ENCODE measurements around the gene KYAT1. TPM values are rescaled to one million over a fixed set of nuclear protein-coding genes. Genes with fewer than 3 reads are reported as not detected.

The KYAT1 gene
- total RNA-seq, 4 donors from 2014 or later: 1.6 to 3.5 TPM; not detected in 2

DNA sequence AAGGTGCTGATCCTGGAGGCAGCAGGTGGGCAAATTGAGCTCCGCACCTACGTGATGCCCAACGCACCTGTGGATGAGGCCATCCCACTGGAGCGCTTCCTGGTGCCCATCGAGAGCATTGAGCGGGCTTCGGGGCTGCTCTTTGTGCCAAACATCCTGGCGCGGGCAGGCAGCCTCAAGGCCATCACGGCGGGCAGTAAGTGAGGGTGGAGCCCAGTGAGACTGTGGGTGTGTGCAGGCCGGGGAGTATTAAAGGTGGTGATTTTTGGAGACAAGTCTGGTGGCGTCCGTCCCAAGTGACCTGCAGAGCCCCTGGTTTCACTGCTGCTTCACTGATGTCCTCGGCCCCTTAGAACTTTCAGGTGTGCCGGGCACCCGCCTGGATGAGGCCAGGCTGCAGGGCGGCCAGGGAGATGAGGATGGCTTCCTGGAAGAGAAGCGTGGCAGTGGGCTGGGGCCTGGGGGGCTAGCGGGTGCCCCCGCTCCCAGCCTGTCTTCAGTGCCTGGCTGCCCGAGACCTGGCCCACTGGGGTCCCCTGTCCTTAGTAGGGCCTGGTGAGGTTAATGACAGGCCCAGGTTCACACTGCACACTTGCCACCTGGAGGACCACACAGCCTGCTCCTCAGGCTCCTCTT, 59.2 kb downstream of the KYAT1 start:
- intact Hi-C loops (cut with DNase I; ENCODE audit: low total_unique reads): no loop called here
- peaks cover 10 to 18% (median 16%) of the 10 kb centered on the region in 4 donors for H3K4me1 ChIP-seq
- H3K4me3 ChIP-seq: no peak overlapping the region
- no peaks in the 10 kb centered on the region for H3K27me3 ChIP-seq
- H3K27ac ChIP-seq: no peak overlapping the region
- TF ChIP-seq POLR2AphosphoS5 (IDR thresholded peaks at IDR 0.05) (no peak), EP300 (IDR thresholded peaks at IDR 0.05; ENCODE audit: low read depth) (no peak), CTCF (IDR thresholded peaks at IDR 0.05) (no peak), POLR2A (IDR thresholded peaks at IDR 0.05) (no peak)
- H3K36me3 ChIP-seq: no peaks in the 10 kb centered on the region
- WGBS, 2 donors (ENCODE audit: low coverage in 1 of 2): 87% methylated on average over 18 of the region's 22 CpGs; no CpG with 5 or more reads in 1 of the 2 donors
- in situ Hi-C loops (cut with MboI; ENCODE audit: low pct_ligation_motif_present in 1 of 4, low pct_unique_long_range_greater_than_20kb in 1 of 4, low sequenced_read_pairs in 3 of 4): no loop called here
- no peaks in the 10 kb centered on the region for H3K9me3 ChIP-seq
- no peak for DNase-seq

DNA sequence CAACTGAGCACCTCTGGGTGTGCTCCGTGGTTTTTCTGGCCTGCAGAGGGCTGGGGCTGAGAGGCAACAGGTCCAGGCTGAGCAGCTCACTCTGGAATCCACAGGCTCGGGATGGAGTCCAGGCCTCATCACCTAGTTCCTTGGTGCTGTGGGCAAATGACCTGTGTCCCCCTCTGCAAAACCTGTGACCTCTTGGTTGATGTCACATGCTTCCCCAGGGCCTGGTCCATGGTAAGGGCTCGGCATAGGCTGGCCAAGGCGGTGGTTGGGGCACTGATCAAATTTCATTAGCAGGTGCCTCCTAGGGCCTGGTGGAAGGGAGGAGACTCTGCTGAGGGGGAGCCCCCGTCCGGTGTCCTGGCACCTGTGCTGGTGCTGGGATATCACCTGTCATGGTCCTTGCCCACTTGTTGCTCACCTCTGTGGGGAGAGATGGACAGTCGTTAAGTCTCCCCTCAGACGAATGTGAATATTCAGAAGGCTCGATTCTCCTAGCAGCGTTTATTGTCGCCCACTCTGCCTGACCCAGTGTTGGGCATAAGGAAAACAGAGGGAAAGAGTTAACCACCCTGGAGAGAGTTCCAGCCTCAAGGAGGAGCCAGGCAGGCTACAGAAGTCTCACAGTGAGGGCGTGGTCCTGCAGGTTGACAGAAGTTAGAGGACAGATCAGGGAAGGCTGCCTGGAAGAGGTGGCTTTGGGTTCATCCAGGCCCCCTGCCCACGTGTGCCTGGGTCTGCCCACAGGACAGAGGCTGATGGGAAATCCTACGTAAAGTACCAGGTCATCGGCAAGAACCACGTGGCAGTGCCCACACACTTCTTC, 60.0 kb downstream of the KYAT1 start:
- Histone ChIP-seq H3K27ac (no peak overlapping the region), H3K4me3 (no peak overlapping the region), H3K36me3 (no peaks in the 10 kb centered on the region), H3K27me3 (no peaks in the 10 kb centered on the region), H3K9me3 (no peaks in the 10 kb centered on the region), H3K4me1 (peaks cover 10 to 18% (median 16%) of the 10 kb centered on the region in 4 donors)
- TF ChIP-seq POLR2A (IDR thresholded peaks at IDR 0.05) (no peak), CTCF (IDR thresholded peaks at IDR 0.05) (no peak), POLR2AphosphoS5 (IDR thresholded peaks at IDR 0.05) (no peak), EP300 (IDR thresholded peaks at IDR 0.05; ENCODE audit: low read depth) (no peak)
- intact Hi-C loops (cut with DNase I; ENCODE audit: low total_unique reads): no loop called here
- in situ Hi-C loops (cut with MboI; ENCODE audit: low pct_ligation_motif_present in 1 of 4, low pct_unique_long_range_greater_than_20kb in 1 of 4, low sequenced_read_pairs in 3 of 4): no loop called here
- no peak for DNase-seq
- 86 to 88% methylated on average over 1 to 15 of the region's 16 CpGs for WGBS, 2 donors (ENCODE audit: low coverage in 1 of 2)

DNA sequence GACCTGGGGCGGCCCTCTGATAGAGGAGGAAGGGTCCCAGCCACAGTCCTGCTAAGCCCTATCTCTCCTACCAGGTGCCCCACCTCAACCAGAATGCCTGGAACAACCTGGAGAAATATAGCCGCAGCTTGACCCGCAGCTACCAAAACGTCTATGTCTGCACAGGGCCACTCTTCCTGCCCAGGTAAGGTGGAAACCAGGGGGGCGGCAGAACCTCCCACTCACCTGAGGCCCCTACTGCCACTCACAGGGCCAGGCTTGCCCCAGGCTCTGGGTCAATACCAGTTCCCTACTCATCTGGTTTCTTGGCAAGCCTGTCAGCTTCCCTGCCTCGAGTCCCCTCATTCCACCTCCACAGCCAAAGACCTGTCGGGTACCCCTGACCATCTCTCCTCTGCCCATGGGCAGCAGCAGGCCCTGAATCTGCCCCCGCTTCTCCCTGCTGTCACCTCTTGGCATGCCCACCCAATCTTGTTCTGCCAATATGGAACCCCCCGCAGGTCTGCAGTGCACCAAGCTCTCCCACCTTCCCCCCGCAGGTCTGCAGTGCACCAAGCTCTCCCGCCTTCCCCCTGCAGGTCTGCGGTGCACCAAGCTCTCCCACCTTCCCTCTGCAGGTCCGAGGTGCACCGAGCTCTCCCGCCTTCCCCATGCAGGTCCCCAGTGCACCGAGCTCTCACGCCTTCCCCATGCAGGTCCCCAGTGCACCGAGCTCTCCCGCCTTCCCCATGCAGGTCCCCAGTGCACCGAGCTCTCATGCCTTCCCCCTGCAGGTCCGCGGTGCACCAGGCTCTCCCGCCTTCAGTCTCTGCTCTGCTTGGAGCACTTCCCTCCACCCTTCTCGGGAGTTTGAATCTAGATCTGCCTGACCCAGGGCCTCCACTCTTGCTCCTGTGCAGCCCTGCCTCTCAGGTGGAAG, 60.8 kb downstream of the KYAT1 start:
- TF ChIP-seq POLR2AphosphoS5 (IDR thresholded peaks at IDR 0.05) (no peak), CTCF (IDR thresholded peaks at IDR 0.05) (no peak), POLR2A (IDR thresholded peaks at IDR 0.05) (no peak), EP300 (IDR thresholded peaks at IDR 0.05; ENCODE audit: low read depth) (no peak)
- Histone ChIP-seq H3K9me3 (no peaks in the 10 kb centered on the region), H3K4me1 (peaks cover 10 to 18% (median 16%) of the 10 kb centered on the region in 4 donors), H3K27me3 (no peaks in the 10 kb centered on the region), H3K4me3 (no peak overlapping the region), H3K36me3 (no peaks in the 10 kb centered on the region), H3K27ac (no peak overlapping the region)
- WGBS, 2 donors (ENCODE audit: low coverage in 1 of 2): 85% methylated on average over 24 of the region's 24 CpGs; no CpG with 5 or more reads in 1 of the 2 donors
- no peak for DNase-seq
- intact Hi-C loops (cut with DNase I; ENCODE audit: low total_unique reads): no loop called here
- in situ Hi-C loops (cut with MboI; ENCODE audit: low pct_ligation_motif_present in 1 of 4, low pct_unique_long_range_greater_than_20kb in 1 of 4, low sequenced_read_pairs in 3 of 4): no loop called here
